SIG-M5 (cell line): ENCODE data around the gene FBXO24.

Source experiments
- DNase-seq: peaks from one replicate; lab custom pipeline; 2025; lab: John Stamatoyannopoulos, UW

Gene FBXO24

DNA sequence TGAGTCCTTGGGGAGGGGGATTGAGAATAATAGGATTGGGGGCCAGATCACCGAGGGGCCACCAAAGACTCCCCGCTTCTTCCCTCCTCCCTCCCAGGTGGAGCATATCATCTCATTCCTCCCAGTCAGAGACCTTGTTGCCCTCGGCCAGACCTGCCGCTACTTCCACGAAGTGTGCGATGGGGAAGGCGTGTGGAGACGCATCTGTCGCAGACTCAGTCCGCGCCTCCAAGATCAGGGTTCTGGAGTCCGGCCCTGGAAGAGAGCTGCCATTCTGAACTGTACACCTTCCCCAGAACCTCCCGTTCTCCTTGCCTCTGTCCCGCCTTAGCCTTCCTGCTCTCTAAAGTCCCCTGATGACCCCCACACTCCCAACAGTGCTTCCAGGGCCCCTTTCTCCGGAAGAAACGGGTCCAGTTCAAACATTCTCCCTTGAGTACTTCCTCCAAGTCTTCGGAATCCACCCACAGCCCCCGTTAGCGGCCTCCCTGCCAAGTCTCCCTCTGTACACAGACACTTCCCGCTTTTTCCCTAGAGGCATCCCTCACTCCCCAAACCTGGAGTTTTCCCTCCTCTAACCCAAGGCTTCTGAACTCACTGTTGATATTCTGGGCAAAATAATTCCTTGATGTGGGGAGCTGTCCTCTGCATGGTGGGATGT lies 4.1 kb downstream of the FBXO24 start:
- no peak for DNase-seq

DNA sequence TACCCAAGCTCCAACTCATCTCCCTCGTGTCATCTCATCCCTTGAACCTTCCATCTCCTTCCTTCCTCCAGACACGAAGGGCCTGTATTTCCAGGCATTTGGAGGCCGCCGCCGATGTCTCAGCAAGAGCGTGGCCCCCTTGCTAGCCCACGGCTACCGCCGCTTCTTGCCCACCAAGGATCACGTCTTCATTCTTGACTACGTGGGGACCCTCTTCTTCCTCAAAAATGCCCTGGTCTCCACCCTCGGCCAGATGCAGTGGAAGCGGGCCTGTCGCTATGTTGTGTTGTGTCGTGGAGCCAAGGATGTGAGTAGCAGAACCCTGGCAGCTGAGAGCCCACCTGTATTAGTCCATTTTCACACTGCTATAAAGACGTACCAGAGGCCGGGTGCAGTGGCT lies 5.5 kb downstream of the FBXO24 start:
- DNase-seq: no peak

DNA sequence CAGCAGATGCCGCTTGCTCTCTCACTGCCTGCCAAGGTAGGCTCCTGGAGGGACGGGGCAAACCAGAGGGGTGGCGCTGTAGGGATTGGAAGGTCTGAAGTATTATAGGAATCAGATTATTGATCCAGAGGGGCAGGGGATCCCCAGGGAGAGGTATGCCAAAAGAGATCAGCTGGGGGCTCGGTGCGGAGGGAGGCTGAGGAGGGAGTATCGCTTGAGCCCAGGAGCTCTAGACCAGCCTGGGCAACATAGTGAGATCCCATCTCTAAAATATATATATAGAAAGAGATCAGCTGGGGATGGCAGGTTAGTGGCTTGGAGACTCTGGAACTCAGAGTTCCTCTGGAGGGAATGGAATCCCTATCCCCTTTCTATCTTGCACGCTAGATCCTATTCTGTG lies 9.1 kb downstream of the FBXO24 start:
- no peak for DNase-seq

DNA sequence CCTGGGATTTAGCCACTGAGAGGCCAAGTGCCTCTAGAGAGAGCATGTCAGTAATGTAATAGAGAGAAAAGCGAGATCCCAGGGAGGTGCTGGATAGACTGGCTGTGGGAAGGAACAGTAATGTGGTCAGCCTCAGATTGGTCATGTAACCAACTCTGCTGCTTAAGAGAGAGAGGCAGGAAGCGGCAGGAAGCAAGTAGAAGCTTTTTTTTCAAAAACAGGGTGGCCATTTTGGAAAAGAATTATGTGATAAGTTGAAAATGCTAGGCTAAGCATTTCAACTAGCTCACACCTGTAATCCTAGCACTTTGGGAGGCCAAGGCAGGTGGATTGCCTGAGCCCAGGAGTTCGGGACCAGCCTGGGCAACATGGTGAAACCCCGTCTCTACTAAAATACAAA lies 12.3 kb downstream of the FBXO24 start:
- DNase-seq: no peak

DNA sequence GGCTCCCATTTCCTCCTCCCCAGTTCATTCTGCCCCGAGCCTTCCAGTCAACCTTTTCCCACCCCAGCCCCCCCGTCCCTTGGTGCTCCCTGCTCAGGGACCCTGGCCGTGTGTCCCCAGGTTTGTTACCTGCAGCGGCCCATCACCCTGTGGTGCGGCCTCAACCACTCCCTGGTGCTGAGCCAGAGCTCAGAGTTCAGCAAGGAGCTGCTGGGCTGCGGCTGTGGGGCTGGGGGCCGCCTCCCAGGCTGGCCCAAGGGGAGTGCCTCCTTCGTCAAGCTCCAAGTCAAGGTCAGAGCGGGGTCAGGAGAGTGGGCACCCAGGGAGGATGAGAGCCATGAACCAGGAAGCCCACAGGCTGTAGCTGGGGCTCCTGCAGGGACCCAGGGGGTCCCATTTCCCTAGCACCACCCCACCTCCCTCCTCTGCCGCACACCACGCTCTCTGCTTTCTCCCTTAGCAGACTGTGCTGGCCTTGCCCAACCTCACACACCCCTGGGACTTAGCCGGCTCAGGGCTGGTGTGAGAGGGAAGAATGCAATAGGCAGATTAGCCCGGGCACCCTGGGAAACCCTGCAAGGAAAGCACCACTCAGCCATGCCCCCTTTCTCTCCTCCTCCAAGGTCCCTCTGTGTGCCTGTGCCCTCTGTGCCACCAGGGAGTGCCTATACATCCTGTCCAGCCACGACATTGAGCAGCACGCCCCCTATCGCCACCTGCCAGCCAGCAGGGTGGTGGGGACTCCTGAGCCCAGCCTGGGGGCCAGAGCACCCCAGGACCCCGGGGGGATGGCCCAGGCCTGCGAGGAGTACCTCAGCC lies 14.0 kb downstream of the FBXO24 start:
- DNase-seq: no peak

DNA sequence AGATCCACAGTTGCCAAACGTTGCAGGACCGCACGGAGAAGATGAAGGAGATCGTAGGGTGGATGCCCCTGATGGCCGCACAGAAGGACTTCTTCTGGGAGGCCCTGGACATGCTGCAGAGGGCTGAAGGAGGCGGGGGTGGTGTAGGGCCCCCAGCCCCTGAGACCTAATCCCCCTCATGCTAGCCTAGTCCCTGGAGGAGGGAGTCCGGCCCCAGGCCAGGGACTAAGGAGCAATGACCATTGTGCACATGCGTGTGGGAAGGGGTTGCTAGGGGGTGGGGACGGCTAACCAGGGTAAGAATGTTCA lies 14.6 kb downstream of the FBXO24 start:
- DNase-seq: no peak

DNA sequence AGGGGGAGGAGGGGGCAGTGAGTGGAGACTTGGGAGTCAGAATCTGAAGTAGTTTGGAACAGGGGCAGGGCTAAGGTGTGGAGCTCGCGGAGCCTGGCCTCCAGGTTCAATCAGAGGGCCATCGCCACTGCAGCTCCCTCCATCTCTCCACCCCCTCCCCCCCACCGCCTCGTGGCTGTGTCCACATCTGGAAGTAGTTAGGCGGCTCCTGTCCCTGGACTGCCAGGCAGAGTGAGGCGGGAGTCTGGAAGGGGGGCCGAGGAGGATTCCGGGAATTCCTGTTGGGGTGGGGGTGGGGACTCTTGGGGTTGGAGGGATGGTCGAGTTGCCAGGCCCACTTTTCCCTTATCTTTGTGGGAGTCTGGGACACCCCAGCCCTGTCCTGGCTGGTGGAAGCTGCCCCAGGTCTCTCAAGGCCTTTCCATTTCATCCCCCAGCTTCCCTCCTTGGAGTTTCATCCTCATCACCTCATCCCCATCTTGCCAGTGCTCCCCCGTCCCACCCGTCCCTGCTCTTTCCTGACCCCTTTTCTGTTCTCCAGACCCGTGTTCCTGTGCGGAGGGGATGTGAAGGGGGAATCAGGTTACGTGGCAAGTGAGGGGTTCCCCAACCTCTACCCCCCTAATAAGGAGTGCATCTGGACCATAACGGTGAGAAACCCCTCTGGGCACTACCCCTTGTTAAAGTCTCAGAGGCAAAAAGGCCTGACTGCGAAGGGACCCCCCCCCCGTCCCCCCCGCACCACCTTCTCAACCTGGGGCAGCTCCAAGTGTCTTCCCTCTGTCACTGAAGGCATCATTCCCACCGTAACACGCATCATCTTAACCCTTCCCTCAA lies 17.0 kb downstream of the FBXO24 start:
- DNase-seq: no peak

DNA sequence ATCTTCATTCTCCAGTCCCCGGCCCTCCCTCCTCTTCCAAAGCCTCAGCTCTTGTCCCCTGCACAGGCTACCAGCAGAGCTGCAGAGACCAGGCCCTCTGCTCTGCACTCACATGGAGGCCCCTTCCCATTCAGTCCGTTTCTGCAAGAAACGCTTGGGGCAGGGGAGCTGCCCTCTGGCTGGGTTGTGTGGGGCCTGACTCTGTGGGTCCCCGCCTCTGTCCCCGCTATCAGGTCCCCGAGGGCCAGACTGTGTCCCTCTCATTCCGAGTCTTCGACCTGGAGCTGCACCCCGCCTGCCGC lies 17.5 kb downstream of the FBXO24 start:
- DNase-seq: no peak

DNA sequence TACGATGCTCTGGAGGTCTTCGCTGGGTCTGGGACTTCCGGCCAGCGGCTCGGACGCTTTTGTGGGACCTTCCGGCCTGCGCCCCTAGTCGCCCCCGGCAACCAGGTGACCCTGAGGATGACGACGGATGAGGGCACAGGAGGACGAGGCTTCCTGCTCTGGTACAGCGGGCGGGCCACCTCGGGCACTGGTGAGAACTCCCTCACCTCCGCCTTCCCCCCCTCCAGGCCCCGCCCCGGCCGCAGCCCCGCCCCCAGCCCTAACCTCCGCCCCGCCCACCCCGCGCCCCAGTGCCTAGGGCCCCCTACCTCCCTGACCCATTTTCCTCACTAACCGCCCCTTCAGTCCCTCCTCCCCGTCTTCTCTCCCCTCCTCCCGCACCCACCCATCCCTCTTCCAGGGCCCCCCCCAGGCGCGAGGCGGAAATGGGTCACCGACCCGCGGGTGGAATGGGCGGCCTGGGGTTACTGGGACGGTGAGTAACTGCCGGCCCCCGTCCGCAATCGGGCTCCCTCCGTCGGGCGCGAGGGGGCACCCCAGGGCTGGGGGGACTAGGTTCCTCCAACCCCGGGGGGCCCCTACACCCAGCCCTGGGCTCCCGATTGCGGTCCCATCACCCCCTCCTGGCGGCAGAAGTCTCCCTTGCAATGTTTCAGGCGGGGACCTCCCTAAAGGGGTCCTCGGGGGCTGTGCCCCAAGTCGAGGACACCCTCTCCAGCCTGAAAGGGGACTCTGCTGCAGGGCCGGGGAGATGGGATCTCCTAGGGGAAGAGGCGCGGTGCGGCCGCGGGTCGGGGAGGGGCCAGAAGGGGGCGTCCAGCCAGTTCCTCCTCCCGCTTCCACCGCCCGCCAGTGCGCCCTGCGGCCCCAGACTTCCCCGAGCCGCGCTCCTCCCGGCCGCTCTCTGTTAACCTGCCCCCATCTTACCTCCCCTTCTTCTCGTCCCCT lies 18.2 kb downstream of the FBXO24 start:
- DNase-seq: no peak

DNA sequence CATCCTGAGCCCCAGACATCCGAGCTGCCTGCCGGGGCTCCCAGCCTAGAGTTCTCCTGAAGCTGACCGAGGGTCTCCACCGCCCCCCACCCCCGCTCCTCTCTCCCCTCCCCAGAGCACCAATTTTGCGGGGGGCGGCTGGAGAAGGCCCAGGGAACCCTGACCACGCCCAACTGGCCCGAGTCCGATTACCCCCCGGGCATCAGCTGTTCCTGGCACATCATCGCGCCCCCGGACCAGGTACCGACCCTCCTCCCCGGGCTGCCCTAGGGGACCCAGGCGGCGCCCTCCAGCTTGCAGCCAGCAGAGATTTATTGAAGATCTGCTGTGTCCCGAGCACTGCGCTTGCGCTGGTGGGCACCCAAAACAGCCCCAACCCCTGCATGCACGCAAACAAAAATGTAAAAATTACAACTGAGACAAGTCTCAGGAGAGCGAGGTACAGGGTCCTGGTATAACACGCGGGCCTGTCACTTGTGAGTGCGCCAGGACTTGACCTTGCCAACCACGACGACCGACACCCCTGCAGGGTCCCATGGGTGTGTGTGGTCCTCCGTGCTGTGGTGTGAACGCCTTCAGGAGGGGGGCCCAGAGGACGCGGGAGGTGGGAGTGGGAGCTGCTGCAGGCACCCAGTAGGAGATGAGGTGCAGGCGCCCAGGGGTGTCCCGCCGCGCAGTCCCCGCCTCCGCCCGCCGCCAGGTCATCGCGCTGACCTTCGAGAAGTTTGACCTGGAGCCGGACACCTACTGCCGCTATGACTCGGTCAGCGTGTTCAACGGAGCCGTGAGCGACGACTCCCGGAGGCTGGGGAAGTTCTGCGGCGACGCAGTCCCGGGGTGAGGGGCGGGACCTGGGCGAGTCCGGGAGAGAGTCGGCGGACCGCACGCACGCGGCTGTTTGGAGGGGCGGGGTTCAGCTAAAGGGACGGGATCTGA lies 19.1 kb downstream of the FBXO24 start:
- no peak for DNase-seq

DNA sequence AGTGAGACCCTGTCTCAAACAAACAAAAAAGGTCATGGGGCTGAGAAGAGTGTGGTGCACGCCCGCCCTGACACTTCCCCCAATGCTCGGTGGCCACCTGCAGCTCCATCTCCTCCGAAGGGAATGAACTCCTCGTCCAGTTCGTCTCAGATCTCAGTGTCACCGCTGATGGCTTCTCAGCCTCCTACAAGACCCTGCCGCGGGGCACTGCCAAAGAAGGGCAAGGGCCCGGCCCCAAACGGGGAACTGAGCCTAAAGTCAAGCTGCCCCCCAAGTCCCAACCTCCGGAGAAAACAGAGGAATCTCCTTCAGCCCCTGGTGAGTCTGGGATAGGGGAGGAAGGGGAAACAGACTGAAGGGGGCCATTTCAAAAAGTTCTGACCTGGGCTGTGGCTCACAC lies 20.2 kb downstream of the FBXO24 start:
- no peak for DNase-seq

DNA sequence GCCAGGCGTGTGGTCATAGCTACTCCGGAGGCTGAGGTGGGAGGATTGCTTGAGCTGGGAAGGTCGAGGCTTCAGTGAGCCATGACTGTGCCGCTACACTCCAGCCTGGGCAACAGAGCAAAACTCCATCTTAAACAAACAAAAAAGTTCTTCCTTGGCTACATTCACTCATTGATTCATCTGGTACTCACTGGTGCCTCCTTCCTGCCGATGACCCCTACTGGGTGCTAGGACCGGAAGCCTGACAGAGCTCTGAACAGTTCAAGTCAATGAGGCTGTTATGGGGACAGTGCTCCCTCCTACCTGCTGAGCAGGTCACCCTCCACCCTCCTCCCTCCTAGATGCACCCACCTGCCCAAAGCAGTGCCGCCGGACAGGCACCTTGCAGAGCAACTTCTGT lies 21.0 kb downstream of the FBXO24 start:
- DNase-seq: no peak

DNA sequence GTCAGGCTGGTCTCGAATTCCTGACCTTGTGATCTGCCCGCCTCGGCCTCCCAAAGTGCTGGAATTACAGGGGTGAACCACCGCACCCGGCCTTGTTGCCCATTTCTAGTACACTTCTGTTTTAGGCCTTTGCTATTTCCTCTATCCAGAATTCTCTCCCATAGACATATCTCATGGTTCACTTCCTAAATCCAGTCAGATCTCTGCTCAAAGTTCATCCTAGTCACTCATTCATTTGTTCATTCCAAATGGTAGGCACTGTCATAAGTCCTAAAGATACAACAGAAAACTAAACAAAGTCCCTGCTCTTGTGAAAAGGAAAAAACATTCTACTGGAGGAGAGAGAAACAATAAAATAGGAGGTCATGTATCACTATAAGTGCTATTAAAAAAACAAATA lies 23.8 kb downstream of the FBXO24 start:
- DNase-seq: no peak

DNA sequence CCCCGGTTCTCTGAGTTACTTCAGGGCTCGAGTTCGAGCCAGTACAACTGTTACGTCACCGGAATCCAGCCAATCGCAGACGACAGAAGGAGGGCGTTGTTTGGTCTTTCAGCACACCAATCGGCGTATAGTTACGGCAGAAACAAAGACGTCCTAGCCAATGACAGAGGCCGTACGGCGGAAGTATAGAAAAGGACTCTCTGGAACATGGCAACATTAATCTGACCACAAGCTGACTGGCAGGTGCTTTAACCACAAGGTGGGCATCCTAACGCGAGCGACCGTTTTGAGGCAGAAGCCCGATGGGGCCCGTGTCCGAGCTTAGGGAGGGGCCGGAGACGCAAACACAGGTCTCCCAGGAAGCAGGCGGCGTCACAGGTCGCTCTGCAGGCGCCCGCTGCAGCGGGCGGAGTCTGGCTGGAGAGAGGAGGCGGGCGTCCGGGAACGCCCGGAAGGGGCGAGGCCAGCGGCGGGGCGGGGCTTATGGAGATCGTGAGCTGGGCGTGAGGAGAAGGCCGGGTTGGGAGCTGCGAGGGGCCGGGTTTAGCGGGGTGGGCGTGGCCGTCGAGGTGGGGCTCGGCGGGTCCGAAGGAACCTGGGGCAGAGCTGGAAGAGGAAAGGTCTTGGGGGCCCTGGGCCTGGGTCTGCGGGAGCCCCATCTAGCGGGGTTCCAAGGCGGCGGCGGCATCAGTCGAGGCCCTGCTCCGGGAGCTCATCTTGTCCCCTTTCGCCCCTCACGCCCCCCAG lies 26.0 kb downstream of the FBXO24 start, which contains the start of gene MOSPD3:
TSS of gene MOSPD3 (plus strand) at position 558 of the 747 bp plus-strand sequence. CDS start 252 bp downstream, outside the sequence.
- peak; percentile 95 for DNase-seq

DNA sequence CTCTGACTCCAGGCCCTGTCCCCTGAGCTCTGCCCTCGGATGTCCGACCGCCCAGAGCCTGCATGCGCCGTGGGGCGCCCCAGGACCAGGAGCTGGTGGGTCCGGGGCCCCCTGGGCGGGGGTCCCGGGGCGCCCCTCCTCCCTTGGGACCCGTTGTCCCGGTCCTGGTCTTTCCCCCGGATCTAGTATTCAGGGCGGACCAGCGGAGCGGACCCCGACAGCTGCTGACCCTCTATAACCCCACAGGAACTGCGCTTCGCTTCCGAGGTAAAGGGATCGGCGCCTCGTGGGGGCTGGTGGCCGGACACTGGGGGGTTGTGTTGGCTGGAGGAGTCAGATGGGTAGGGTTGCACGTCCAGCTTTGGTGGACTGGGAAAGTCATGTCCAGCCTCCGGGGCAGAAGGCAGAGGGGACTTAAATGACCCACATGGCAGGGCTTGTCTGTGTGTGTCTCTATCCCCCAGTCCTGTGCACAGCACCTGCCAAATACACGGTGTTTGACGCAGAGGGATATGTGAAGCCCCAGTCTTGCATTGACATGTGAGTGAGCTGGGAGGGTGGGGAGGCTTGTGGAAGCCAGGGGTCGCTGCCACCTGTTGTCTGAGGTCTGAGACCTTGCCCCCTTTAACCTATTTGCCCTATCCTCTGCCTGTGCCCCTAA lies 26.7 kb downstream of the FBXO24 start:
- DNase-seq: no peak

DNA sequence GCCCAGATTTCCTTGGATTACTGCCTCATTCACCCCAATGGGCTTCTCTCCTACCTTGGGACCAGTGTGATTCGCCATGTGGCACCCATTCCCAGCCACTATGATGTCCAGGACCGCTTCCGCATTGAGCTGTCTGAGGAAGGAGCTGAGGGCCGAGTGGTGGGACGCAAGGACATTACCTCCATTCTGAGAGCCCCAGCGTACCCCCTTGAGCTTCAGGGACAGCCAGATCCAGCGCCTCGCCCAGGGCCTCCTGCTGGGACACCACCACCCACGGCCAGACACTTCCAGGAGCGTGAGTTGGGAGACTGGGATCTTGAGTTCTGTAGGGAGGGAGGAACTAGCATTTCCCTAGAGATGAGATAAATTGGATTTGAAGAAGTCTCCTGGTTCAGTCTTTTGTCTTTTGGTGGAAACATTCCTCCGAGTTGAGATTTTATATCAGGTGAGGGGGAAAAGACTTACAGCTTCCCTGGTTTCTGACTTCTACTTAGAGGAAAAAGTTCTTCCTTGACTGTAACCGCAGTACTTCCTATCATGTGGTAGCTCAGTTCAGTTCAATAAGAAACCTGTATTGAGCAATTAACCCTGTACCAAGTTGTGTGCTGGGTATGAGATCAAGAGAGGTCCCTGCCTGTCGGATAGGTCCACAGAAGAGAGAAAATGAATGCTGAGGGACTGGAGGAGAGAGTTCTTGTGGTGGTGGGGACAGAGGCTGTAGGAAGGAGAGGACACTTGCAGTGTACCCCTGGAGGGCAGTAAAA lies 27.5 kb downstream of the FBXO24 start:
- peak; percentile 12 for DNase-seq

DNA sequence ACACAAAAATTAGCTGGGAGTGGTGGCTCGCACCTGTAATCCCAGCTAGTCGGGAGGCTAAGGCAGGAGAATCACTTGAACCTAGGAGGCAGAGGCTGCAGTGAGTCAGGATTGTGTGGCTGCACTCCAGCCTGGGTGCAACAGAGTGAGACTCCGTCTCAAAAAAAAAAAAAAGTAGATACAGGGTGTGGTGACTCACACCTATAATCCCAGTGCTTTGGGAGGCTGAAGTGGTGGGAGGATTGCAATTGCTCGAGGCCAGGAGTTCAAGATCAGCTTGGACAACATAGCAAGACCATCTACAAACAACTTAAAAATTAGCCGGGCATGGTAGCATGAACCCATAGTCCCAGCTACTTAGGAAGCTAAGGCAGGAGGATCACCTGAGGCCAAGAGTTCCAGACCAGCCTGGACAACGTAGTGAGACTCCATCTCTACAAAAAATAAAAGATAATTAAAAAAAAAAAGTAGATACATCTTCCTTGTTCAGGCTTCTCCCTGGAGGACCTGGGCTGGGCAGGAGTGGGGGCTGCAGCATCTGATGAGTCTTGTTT lies 28.3 kb downstream of the FBXO24 start:
- DNase-seq: no peak

DNA sequence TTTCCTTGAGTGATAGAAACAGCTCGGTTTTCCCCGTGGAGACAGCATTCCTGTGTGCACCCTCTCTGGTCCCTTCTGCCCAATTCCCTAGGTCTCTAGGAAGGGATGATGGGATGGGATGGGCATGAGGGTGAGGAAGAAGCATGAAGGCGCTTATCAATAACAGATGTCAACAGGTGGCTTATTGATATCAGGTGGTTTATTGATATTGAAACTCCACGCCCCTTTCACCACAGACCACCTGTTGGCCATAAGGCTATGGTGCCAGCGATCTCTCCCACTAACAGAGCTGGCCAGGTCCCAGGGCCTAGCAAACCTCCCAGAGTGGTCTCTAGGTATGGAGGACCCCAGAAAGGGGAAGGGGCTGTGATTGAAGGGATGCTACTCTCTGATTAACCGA lies 34.1 kb downstream of the FBXO24 start:
- no peak for DNase-seq
